Lung (tissue), 12 donors: ENCODE results near the gene ATRX. TPM values are rescaled to one million over a fixed set of nuclear protein-coding genes. Genes with fewer than 3 reads are reported as not detected.

ENCODE experiments used
- ATAC-seq: fragments of 200-7000 bp; cut with Tn5 transposase; one replicate; pipeline ENCODE4 v1.9.1; 2020; ENCODE audit warnings: moderate number of reproducible peaks; ENCODE audit not compliant: insufficient read depth, low FRiP score
- DNase-seq, 3 donors: peaks; one replicate each; pipeline ENCODE4 v3.0.0-alpha.2; 2013 to 2017
- H3K27ac ChIP-seq, 2 donors: one replicate each; pipeline ENCODE4 v1.5.1; 2013; ENCODE audit warnings: mild to moderate bottlenecking in 2 of 2, moderate library complexity in 2 of 2, control low read depth in 1 of 2, inconsistent platforms in 1 of 2, low read depth in 1 of 2, low read length in 1 of 2
- H3K27me3 ChIP-seq, 3 donors: one replicate each; pipeline ENCODE4 v1.5.1; 2013; ENCODE audit warnings: low read length in 2 of 3; ENCODE audit not compliant: control insufficient read depth in 3 of 3, insufficient read depth in 3 of 3
- H3K36me3 ChIP-seq, 4 donors: one replicate each; pipeline ENCODE4 v1.5.1; 2013; ENCODE audit warnings: low read length in 4 of 4, mild to moderate bottlenecking in 1 of 4, moderate library complexity in 1 of 4; ENCODE audit not compliant: control insufficient read depth in 4 of 4, insufficient read depth in 4 of 4
- H3K4me1 ChIP-seq, 5 donors: one replicate each; pipeline ENCODE4 v1.5.1; 2013; ENCODE audit warnings: low read length in 5 of 5, mild to moderate bottlenecking in 2 of 5, moderate library complexity in 1 of 5; ENCODE audit not compliant: control insufficient read depth in 5 of 5, insufficient read depth in 5 of 5
- H3K4me3 ChIP-seq: one replicate; pipeline ENCODE4 v1.5.1; 2013; ENCODE audit warnings: mild to moderate bottlenecking, control low read depth, moderate library complexity
- H3K9ac ChIP-seq, 2 donors: one replicate each; pipeline ENCODE4 v1.5.1; 2013; ENCODE audit warnings: low read length in 2 of 2, control low read depth in 1 of 2; ENCODE audit not compliant: insufficient read depth in 1 of 2
- H3K9me3 ChIP-seq, 4 donors: one replicate each; pipeline ENCODE4 v1.5.1; 2013; ENCODE audit warnings: low read length in 3 of 4, mild to moderate bottlenecking in 1 of 4, moderate library complexity in 1 of 4; ENCODE audit not compliant: control insufficient read depth in 4 of 4, insufficient read depth in 3 of 4
- WGBS, 2 donors: extraction: QIAGEN DNeasy Blood & Tissue Kit; methylation state at CpG; one replicate each; pipeline ENCODE4 v1.1.7; 2013; 5-methylcytosine and 5-hydroxymethylcytosine counted together
- polyA plus RNA-seq, 2 donors: library from polyadenylated mRNA; stranded (reverse); fragments of 200-250 nt; gene quantifications; one replicate each; pipeline ENCODE4 v1.2.1, GENCODE V29; 2013
- total RNA-seq, 2 donors: library from RNA; depleted of rRNA in 1 of 2; stranded (reverse); fragments of >200 nt in 1 of 2; gene quantifications; one replicate each; pipeline ENCODE4 v1.2.1, GENCODE V29; 2014 to 2021
- TF ChIP-seq, protein P1 (sequence below): IDR thresholded peaks from 2 replicates; pipeline ENCODE4 v1.5.1; 2012; ENCODE audit warnings: mild to moderate bottlenecking; ENCODE audit errors: control extremely low read depth, extremely low read depth
- donor health status: control.
- donor health status: control.
- donor health status: Bipolar disorder and iron deficiency.
- donor health status: healthy.
- donor health status: DM: yes; HTN: yes; CAD: no.

ATRX gene
- total and polyA plus RNA-seq, 4 donors: 10.6 to 208 (median 36.9) TPM

- WGBS, 2 donors: 83 to 100% methylated on average over 3 to 6 of the region's 6 CpGs
- DNase-seq (no peak), ATAC-seq (no peak)
- TF ChIP-seq, protein P1, sequence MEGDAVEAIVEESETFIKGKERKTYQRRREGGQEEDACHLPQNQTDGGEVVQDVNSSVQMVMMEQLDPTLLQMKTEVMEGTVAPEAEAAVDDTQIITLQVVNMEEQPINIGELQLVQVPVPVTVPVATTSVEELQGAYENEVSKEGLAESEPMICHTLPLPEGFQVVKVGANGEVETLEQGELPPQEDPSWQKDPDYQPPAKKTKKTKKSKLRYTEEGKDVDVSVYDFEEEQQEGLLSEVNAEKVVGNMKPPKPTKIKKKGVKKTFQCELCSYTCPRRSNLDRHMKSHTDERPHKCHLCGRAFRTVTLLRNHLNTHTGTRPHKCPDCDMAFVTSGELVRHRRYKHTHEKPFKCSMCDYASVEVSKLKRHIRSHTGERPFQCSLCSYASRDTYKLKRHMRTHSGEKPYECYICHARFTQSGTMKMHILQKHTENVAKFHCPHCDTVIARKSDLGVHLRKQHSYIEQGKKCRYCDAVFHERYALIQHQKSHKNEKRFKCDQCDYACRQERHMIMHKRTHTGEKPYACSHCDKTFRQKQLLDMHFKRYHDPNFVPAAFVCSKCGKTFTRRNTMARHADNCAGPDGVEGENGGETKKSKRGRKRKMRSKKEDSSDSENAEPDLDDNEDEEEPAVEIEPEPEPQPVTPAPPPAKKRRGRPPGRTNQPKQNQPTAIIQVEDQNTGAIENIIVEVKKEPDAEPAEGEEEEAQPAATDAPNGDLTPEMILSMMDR: no peak
- no peak overlapping the region for H3K27ac ChIP-seq
- H3K4me3 ChIP-seq: no peak overlapping the region
- peaks cover 0 to 10% (median 4%) of the 10 kb centered on the region in 4 donors for H3K36me3 ChIP-seq
- peaks cover 0 to 4% (median 0%) of the 10 kb centered on the region in 4 donors for H3K9me3 ChIP-seq
- H3K9ac ChIP-seq: no peak overlapping the region
- H3K4me1 ChIP-seq: no peaks in the 10 kb centered on the region
- no peaks in the 10 kb centered on the region for H3K27me3 ChIP-seq
These were observed 81.1 kb downstream of the ATRX start for GRCh38 chrX:77704881-77705280.

DNA sequence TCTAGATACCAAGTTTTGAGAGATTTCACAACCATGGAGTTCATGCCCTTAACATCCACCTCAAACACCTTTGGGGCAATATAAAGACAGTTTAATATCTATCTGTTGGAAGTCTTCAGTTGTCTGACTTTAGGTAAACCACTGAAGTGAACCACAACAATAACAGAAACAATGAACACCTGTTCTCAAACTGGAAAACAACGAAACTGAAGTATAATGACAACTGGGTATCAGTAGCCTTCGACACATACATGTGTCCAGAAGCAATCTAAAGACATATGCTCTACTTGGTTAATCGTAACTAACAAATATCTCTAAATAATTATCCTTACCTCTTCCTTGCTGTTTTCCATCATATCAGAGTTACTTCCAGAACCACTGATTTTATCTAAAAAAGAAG, 87.8 kb downstream of the ATRX start:
- no peak overlapping the region for H3K4me3 ChIP-seq
- WGBS, 2 donors: 77 to 97% methylated on average over 3 of the region's 3 CpGs
- TF ChIP-seq, protein P1: no peak
- H3K4me1 ChIP-seq: no peaks in the 10 kb centered on the region
- H3K9ac ChIP-seq: peak overlapping the region in 1 of 2 donors; percentile 9
- no peak for DNase-seq
- no peaks in the 10 kb centered on the region for H3K9me3 ChIP-seq
- ATAC-seq: no peak
- no peak overlapping the region for H3K27ac ChIP-seq
- H3K27me3 ChIP-seq: no peaks in the 10 kb centered on the region
- H3K36me3 ChIP-seq: peaks cover 0 to 12% (median under 1%) of the 10 kb centered on the region in 4 donors

DNA sequence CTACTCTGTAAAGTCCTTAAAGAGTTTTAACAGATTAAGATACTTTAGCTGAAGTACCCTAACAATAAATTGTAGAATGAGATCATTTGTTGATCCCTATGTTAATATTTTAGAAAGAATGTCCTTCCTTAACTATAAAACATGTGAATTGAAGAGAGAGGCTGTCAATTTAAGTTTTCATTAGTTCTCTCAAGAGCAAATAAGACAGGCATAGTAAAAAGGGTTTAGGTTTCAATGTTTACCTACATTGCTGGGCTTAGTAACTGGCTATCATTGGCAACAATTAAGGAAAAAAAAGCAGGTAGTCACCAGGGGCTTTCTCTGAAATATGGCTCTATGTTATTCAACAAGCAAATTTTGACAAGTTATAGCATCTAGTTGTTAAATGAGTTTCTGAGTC, 91.5 kb downstream of the ATRX start:
- Histone ChIP-seq H3K27ac (no peak overlapping the region), H3K4me1 (no peaks in the 10 kb centered on the region), H3K9ac (no peak overlapping the region), H3K4me3 (no peak overlapping the region), H3K9me3 (no peaks in the 10 kb centered on the region), H3K36me3 (peaks cover 0 to 10% (median 4%) of the 10 kb centered on the region in 4 donors), H3K27me3 (no peaks in the 10 kb centered on the region)
- DNase-seq (no peak), ATAC-seq (no peak)
- TF ChIP-seq, protein P1: no peak

- DNase-seq: no peak
- no peak for ATAC-seq
- Histone ChIP-seq H3K9ac (no peak overlapping the region), H3K36me3 (peaks cover 0 to 10% (median 4%) of the 10 kb centered on the region in 4 donors), H3K27ac (no peak overlapping the region), H3K27me3 (no peaks in the 10 kb centered on the region), H3K4me1 (no peaks in the 10 kb centered on the region), H3K9me3 (no peaks in the 10 kb centered on the region), H3K4me3 (no peak overlapping the region)
- WGBS, 2 donors: 68 to 91% methylated on average over 5 of the region's 5 CpGs
- TF ChIP-seq, protein P1: no peak
These were observed 92.4 kb downstream of the ATRX start for GRCh38 chrX:77693594-77693993.
